LNCAP (cell line): ENCODE data around the gene PANK2.

Experiments
- CTCF ChIP-seq: fragments of 450-650 bp; IDR thresholded peaks from 2 replicates; pipeline ENCODE4 v1.5.1; 2017; ENCODE audit warnings: mild to moderate bottlenecking

PANK2 gene

DNA sequence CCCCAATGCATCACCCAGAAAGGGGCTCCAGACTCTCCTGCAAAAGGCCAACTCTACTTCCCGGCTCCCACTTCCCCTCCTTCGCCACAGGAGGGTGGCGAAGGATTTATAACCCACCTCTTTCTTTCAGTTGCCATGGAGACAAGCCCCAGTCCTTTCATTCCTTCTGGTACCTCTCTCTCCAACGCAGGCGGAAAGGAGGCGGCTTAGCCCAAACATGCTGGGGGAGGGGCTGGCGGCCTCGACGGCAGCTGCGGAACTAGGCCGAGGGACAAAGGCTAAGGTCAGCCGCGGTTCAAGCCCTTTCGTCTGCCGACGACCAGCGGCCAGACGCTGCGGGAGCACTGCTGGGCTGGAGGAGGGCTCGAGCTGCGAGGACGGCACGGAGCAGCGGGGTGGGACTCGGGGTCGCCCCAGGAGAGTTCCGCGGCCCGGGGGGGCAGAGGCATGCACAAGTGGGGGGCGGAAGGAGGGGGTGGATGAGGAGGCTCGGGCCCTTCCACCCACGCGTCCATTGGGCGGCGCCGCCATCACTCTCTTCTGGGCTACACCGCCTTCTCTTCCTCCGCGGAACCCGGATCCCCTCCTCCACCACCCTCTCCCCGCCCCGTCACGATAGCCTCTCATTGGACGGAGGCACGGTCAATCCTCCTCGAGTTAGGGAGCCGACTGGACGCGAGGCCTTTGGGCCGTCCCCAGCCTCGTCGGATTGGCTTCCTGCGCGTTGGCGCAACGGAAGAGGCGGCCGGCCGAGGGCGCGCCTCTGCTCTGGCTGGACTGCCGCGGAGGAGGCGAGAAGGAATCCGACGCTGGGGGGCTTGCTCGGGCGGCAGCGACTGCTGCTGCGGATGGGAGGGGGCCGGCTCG is at the start of gene PANK2:
TSS of gene PANK2 (plus strand) at position 766 of the 867 bp plus-strand sequence.
- TF ChIP-seq CTCF = peak; percentile 25; the same call in 1 of the 2 replicates

DNA sequence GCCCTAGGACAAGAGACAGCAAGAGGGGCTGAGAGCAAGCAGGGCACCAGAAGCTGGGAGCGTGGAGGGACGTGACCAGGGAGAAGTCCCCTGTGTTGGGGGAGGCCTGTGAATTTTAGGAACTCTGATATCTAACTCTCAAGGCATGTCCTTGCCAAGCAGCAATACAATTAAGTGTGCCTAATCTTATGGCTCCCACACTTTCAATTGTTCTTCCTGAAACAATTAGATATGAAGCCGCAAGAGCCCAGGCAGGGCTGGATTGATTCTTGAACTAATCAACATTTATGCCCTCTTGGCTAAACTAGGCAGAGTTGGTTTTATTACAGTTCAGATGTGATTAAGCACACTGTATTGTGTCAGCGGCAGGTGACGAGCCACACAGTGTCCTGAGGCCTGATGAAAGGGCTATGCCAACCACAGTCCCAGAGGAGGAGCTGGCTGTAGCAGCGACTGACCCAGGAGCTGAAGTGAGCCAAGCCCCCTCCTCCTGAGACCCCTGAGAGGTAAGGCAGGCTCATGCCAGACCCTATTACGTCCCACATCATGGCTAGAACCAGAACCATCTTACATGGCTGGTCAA is 46.7 kb upstream of the PANK2 start:
- TF ChIP-seq CTCF = no peak

DNA sequence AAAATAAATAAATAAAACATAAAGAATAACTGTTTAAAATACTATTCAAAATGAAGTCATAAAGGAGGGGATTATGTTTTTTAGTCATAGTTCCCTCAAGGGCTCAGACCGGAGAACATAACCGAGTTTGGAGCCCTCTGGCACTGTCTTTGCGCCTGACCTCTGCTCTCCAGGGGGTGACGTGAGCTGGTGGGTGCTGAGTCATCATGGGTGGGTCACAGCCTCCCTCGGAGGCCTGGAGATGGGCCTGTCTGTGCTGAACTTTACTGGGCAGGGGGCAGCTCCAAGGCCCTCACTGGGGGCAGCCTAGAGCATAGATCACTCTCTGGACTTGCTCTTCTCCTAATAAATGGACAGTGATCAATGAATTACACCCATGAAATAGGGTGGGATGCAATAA is 45.7 kb upstream of the PANK2 start:
- no peak for TF ChIP-seq CTCF

DNA sequence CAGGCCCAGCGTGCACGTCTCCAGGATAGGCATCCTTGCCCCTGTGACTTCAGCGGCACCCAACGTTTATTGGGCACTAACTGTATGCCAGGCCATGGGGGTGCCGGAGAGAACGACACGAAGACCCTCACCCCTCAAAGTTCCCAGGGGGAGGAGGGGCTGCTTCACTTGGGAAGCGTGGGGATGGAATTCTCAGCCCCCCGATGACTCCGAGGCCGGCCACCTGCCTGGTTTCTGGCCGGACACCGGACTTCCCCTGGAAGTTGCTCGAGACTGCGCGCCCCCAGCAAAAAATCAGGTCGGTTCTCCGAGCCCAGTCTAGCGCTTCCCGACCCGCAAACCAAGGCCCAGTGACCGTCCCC is 42.8 kb upstream of the PANK2 start:
- TF ChIP-seq CTCF = no peak

GRCh38 chr20:3846740-3847428 is 42.3 kb upstream of the PANK2 start, which contains the start of gene MAVS:
Gene MAVS (plus strand): TSS chr20:3846834. CDS start chr20:3854625, 7,791 bp downstream.
- TF ChIP-seq CTCF = no peak

GRCh38 chr20:3847429-3847940 is 41.7 kb upstream of the PANK2 start:
- no peak for TF ChIP-seq CTCF

- no peak for TF ChIP-seq CTCF
Observed at GRCh38 chr20:3848565-3848964, 40.6 kb upstream of the PANK2 start.
